NOMO-1 treated with dmso at 0.1 percent for 144 hours (cell line): ENCODE results near the gene ARMC5.
"Not testable (repeated sequence)": the region's sequence is repeated elsewhere in the genome, so short reads cannot be mapped to it uniquely, and the experiment has no call there.

Experiments used
- DNase-seq: peaks from one replicate; lab custom pipeline; 2025; ENCODE audit not compliant: unreplicated experiment; lab: John Stamatoyannopoulos, UW

ARMC5 gene

GRCh38 chr16:31493506-31494125 lies 34.3 kb downstream of the ARMC5 start:
- DNase-seq: no peak

- DNase-seq: no peak
Observed at GRCh38 chr16:31496670-31497069, 37.4 kb downstream of the ARMC5 start.

- no peak for DNase-seq
Observed at GRCh38 chr16:31498493-31498892, 39.2 kb downstream of the ARMC5 start.

GRCh38 chr16:31499928-31500327 lies 40.6 kb downstream of the ARMC5 start:
- no peak for DNase-seq

GRCh38 chr16:31501226-31501965 lies 42.1 kb downstream of the ARMC5 start:
- DNase-seq: no peak

- no peak for DNase-seq
Observed at GRCh38 chr16:31501966-31502348, 42.7 kb downstream of the ARMC5 start.

- DNase-seq: no peak
Observed at GRCh38 chr16:31502981-31503380, 43.7 kb downstream of the ARMC5 start.

- not testable (repeated sequence) for DNase-seq
Observed at GRCh38 chr16:31503555-31503954, 44.3 kb downstream of the ARMC5 start.

GRCh38 chr16:31504159-31504558 lies 44.9 kb downstream of the ARMC5 start:
- DNase-seq: no peak

GRCh38 chr16:31505483-31505882 lies 46.2 kb downstream of the ARMC5 start:
- DNase-seq: no peak

GRCh38 chr16:31507617-31507928 lies 48.3 kb downstream of the ARMC5 start:
- no peak for DNase-seq

GRCh38 chr16:31507929-31508705 lies 48.8 kb downstream of the ARMC5 start, which contains the start of gene RUSF1:
Gene RUSF1, minus strand, starts transcription at chr16:31508391. Its CDS starts 18 bp downstream, at chr16:31508373.
- DNase-seq: peak; percentile 81

- DNase-seq: no peak
Observed at GRCh38 chr16:31508706-31509195, 49.5 kb downstream of the ARMC5 start.

- DNase-seq: no peak
Observed at GRCh38 chr16:31513126-31513525, 53.8 kb downstream of the ARMC5 start.

- no peak for DNase-seq
Observed at GRCh38 chr16:31513884-31514283, 54.6 kb downstream of the ARMC5 start.
